GM23338 (cell line): ENCODE results near the gene PLEKHO1. TPM values are rescaled to one million over a fixed set of nuclear protein-coding genes. Genes with fewer than 3 reads are reported as not detected.

Source experiments
- ATAC-seq: fragments of 200-7000 bp; cut with Tn5 transposase; 3 replicates; pipeline ENCODE4 v1.9.1; 2020
- DNase-seq: peaks from one replicate; pipeline ENCODE4 v3.0.0-alpha.2; 2015; ENCODE audit warnings: low spot score
- H2AFZ ChIP-seq: fragments of 200-600 bp; sonication (generic); 2 replicates; pipeline ENCODE4 v1.8.0; 2016; ENCODE audit warnings: antibody characterized with exemption, mild to moderate bottlenecking, moderate library complexity
- H3F3A ChIP-seq: fragments of 200-600 bp; sonication (generic); replicated peaks from 2 replicates; pipeline ENCODE4 v1.8.0; 2017; ENCODE audit warnings: antibody characterized with exemption, mixed run types, low read depth
- H3K27ac ChIP-seq: fragments of 200-600 bp; sonication (generic); 2 replicates; pipeline ENCODE4 v1.6.1; 2016; ENCODE audit warnings: low read depth
- H3K27me3 ChIP-seq: fragments of 200-600 bp; sonication (generic); 2 replicates; pipeline ENCODE4 v1.8.0; 2016; ENCODE audit warnings: mild to moderate bottlenecking, mixed run types, moderate library complexity; ENCODE audit not compliant: insufficient read depth
- H3K36me3 ChIP-seq: fragments of 200-600 bp; sonication (generic); 2 replicates; pipeline ENCODE4 v1.8.0; 2016; ENCODE audit warnings: mild to moderate bottlenecking; ENCODE audit not compliant: insufficient read depth
- H3K4me1 ChIP-seq: fragments of 200-600 bp; sonication (generic); 2 replicates; pipeline ENCODE4 v1.8.0; 2016; ENCODE audit warnings: mild to moderate bottlenecking, moderate library complexity; ENCODE audit not compliant: insufficient read depth
- H3K4me2 ChIP-seq: fragments of 200-600 bp; sonication (generic); 2 replicates; pipeline ENCODE4 v1.7.1; 2017; ENCODE audit warnings: mixed run types
- H3K4me3 ChIP-seq: fragments of 200-600 bp; sonication (generic); 2 replicates; pipeline ENCODE4 v1.6.1; 2016; ENCODE audit warnings: mixed run types
- H3K79me2 ChIP-seq: fragments of 200-600 bp; sonication (generic); replicated peaks from 2 replicates; pipeline ENCODE4 v1.8.0; 2017; ENCODE audit warnings: mild to moderate bottlenecking; ENCODE audit not compliant: insufficient read depth
- H3K9me2 ChIP-seq: fragments of 200-600 bp; sonication (generic); 2 replicates; pipeline ENCODE4 v1.8.0; 2017; ENCODE audit not compliant: insufficient read depth
- H4K20me1 ChIP-seq: fragments of 200-600 bp; sonication (generic); replicated peaks from 2 replicates; pipeline ENCODE4 v1.8.0; 2017; ENCODE audit warnings: mild to moderate bottlenecking; ENCODE audit not compliant: insufficient read depth
- H3K27ac Mint-ChIP-seq: 2 replicates; pipeline ENCODE4 v1.8.0; 2020; ENCODE audit warnings: inconsistent platforms, mild to moderate bottlenecking, moderate library complexity, mixed read lengths
- H3K27me3 Mint-ChIP-seq: 3 replicates; pipeline ENCODE4 v1.8.0; 2022; ENCODE audit warnings: low read depth, mild to moderate bottlenecking, moderate library complexity, mixed read lengths, inconsistent platforms; ENCODE audit not compliant: insufficient read depth, poor library complexity
- H3K36me3 Mint-ChIP-seq: 3 replicates; pipeline ENCODE4 v1.8.0; 2021; ENCODE audit warnings: low read depth, mild to moderate bottlenecking, inconsistent platforms, moderate library complexity, mixed read lengths
- H3K4me1 Mint-ChIP-seq: 3 replicates; pipeline ENCODE4 v1.8.0; 2020; ENCODE audit warnings: mild to moderate bottlenecking, inconsistent platforms, mixed read lengths
- H3K4me3 Mint-ChIP-seq: 3 replicates; pipeline ENCODE4 v1.8.0; 2021; ENCODE audit warnings: moderate library complexity, mild to moderate bottlenecking, inconsistent platforms, mixed read lengths
- H3K9me3 Mint-ChIP-seq: 3 replicates; pipeline ENCODE4 v1.8.0; 2020; ENCODE audit warnings: moderate library complexity, mild to moderate bottlenecking, inconsistent platforms, mixed read lengths
- CREB1 ChIP-seq: fragments of 250-450 bp; sonication (Bioruptor Pico); IDR thresholded peaks from 2 replicates; pipeline ENCODE4 v1.5.0; 2020; ENCODE audit warnings: low read depth, mild to moderate bottlenecking, moderate library complexity
- ETS1 ChIP-seq: IDR thresholded peaks from 2 replicates; pipeline ENCODE4 v1.6.1; 2016; ENCODE audit warnings: antibody characterized with exemption
- NANOG ChIP-seq: IDR thresholded peaks from 2 replicates; pipeline ENCODE4 v1.6.1; 2016; ENCODE audit warnings: antibody characterized with exemption, borderline replicate concordance
- REST ChIP-seq: IDR thresholded peaks from one replicate; pipeline ENCODE4 v1.6.1; 2018; ENCODE audit warnings: antibody characterized with exemption; ENCODE audit not compliant: unreplicated experiment
- ZNF114 ChIP-seq: fragments of 250-450 bp; sonication (Bioruptor Pico); IDR thresholded peaks from 2 replicates; pipeline ENCODE4 v1.5.0; 2020; ENCODE audit warnings: mild to moderate bottlenecking, moderate library complexity
- ZNF462 ChIP-seq: fragments of 250-450 bp; sonication (Bioruptor Pico); IDR thresholded peaks from 2 replicates; pipeline ENCODE4 v1.5.0; 2020; ENCODE audit warnings: mild to moderate bottlenecking, moderate library complexity
- polyA plus RNA-seq: library from polyadenylated mRNA; unstranded; fragments of >200 nt; fragmentation: Nextera tagmentation; extraction: Ambion mirVana; gene quantifications from 2 replicates; pipeline ENCODE4 v1.2.1, GENCODE V29; 2016
- total RNA-seq: library from RNA; depleted of rRNA; stranded (reverse); fragments of >200 nt; shearing (Covaris generic); gene quantifications from 2 replicates; pipeline ENCODE4 v1.2.3, GENCODE V29; 2014

Gene PLEKHO1
- total and polyA plus RNA-seq, 2 experiments from 2014 or later, result 34.3 to 36.7 TPM

- TF ChIP-seq REST, result no peak
- no peak for TF ChIP-seq NANOG
- TF ChIP-seq CREB1, result no peak
Measured at GRCh38 chr1:150194381-150195031, 44.8 kb downstream of the PLEKHO1 start (continued).

- Mint-ChIP-seq H3K9me3 (peaks cover 9% of the 10 kb centered on the region), H3K4me1 (peaks cover 12% of the 10 kb centered on the region), H3K27me3 (peaks cover 1% of the 10 kb centered on the region), H3K4me3 (no peak overlapping the region), H3K27ac (no peak overlapping the region; the same call in 1 of the 2 replicates), H3K36me3 (peaks cover 8% of the 10 kb centered on the region; the same call in 1 of the 3 replicates)
- Histone ChIP-seq H3K27me3 (no peaks in the 10 kb centered on the region), H3F3A (no peaks in the 10 kb centered on the region), H3K9me2 (no peaks in the 10 kb centered on the region), H3K4me3 (no peak overlapping the region), H3K4me2 (no peak overlapping the region), H3K79me2 (no peaks in the 10 kb centered on the region), H3K4me1 (no peaks in the 10 kb centered on the region; the same call in 1 of the 2 replicates), H3K36me3 (no peaks in the 10 kb centered on the region), H3K27ac (peak overlapping the region; percentile 47; the same call in 1 of the 2 replicates), H2AFZ (peak overlapping the region; percentile 63; the same call in 1 of the 2 replicates), H4K20me1 (no peaks in the 10 kb centered on the region)
- DNase-seq (peak; percentile 39), ATAC-seq (peak; percentile 27; the same call in 2 of the 3 replicates)
- TF ChIP-seq ZNF462, result no peak
- TF ChIP-seq ETS1, result no peak
- TF ChIP-seq ZNF114, result no peak
- no peak for TF ChIP-seq NANOG
Measured at GRCh38 chr1:150196417-150196816, 46.7 kb downstream of the PLEKHO1 start.
